CD14-positive monocyte (primary cell): ENCODE data around the gene ZNF287. TPM values are rescaled to one million over a fixed set of nuclear protein-coding genes. Genes with fewer than 3 reads are reported as not detected.

Experiments used
- DNase-seq, 3 donors: peaks; one replicate each; pipeline ENCODE4 v3.0.0-alpha.2; 2011 to 2022
- H2AFZ ChIP-seq: 2 replicates; pipeline ENCODE4 v1.6.0; 2012; ENCODE audit warnings: mild to moderate bottlenecking, low read depth, low read length, inconsistent platforms; ENCODE audit not compliant: insufficient read depth, poor library complexity, severe bottlenecking
- H3K27ac ChIP-seq, 2 donors: 1 replicate in 1 of 2; 2 replicates in 1 of 2; pipeline ENCODE4 v1.5.1; 2012 to 2013; ENCODE audit warnings: low read length in 2 of 2, control low read depth in 1 of 2, inconsistent platforms in 1 of 2, low read depth in 1 of 2, mild to moderate bottlenecking in 1 of 2
- H3K27me3 ChIP-seq, 2 donors: one replicate each; pipeline versions ENCODE4 v1.6.0 to v1.6.1; 2011 to 2013; ENCODE audit warnings: low read length in 2 of 2; ENCODE audit not compliant: control insufficient read depth in 2 of 2, insufficient read depth in 2 of 2
- H3K36me3 ChIP-seq, 2 donors: replicated peaks in 1 of 2; 1 replicate in 1 of 2; 2 replicates in 1 of 2; pipeline versions ENCODE4 v1.5.1 to v1.6.1; 2012 to 2013; ENCODE audit warnings: low read length in 2 of 2, control low read depth in 1 of 2, inconsistent platforms in 1 of 2, mild to moderate bottlenecking in 1 of 2; ENCODE audit not compliant: insufficient read depth in 2 of 2, control insufficient read depth in 1 of 2
- H3K4me1 ChIP-seq, 2 donors: 1 replicate in 1 of 2; 2 replicates in 1 of 2; pipeline versions ENCODE4 v1.5.1 to v1.6.1; 2012 to 2013; ENCODE audit warnings: low read length in 2 of 2, control low read depth in 1 of 2, inconsistent platforms in 1 of 2, mild to moderate bottlenecking in 1 of 2, moderate library complexity in 1 of 2; ENCODE audit not compliant: insufficient read depth in 2 of 2, control insufficient read depth in 1 of 2
- H3K4me2 ChIP-seq: replicated peaks from 2 replicates; pipeline ENCODE3; 2012; ENCODE audit warnings: low read length, moderate library complexity, mild to moderate bottlenecking; ENCODE audit not compliant: poor library complexity, severe bottlenecking; ENCODE audit errors: extremely low read depth
- H3K4me3 ChIP-seq, 3 experiments: fragments of 200-600 bp in 1 of 3; sonication (generic) in 1 of 3; replicated peaks in 1 of 3; 1 replicate in 2 of 3; 2 replicates in 1 of 3; pipeline ENCODE4 v1.5.1; 2011 to 2013; ENCODE audit warnings: low read length in 3 of 3, mild to moderate bottlenecking in 3 of 3, control low read depth in 2 of 3, low read depth in 2 of 3, inconsistent platforms in 1 of 3, moderate library complexity in 1 of 3
- H3K79me2 ChIP-seq: 2 replicates; pipeline ENCODE4 v1.6.0; 2012; ENCODE audit warnings: mild to moderate bottlenecking, control low read depth, inconsistent platforms, low read length, moderate library complexity; ENCODE audit not compliant: insufficient read depth
- H3K9ac ChIP-seq: 2 replicates; pipeline ENCODE4 v1.6.0; 2017; ENCODE audit warnings: low read length, mild to moderate bottlenecking; ENCODE audit not compliant: insufficient read depth, poor library complexity, severe bottlenecking
- H3K9me3 ChIP-seq, 2 donors: replicated peaks in 1 of 2; 1 replicate in 1 of 2; 2 replicates in 1 of 2; pipeline versions ENCODE4 v1.5.1 to v1.6.1; 2012 to 2013; ENCODE audit warnings: low read length in 2 of 2, control low read depth in 1 of 2; ENCODE audit not compliant: control insufficient read depth in 1 of 2, insufficient read depth in 1 of 2
- H4K20me1 ChIP-seq: 2 replicates; pipeline ENCODE4 v1.6.0; 2012; ENCODE audit warnings: mild to moderate bottlenecking, low read length, control low read depth, moderate library complexity; ENCODE audit not compliant: insufficient read depth
- H3K27ac Mint-ChIP-seq, 7 donors: one replicate each; pipeline ENCODE4 v1.8.0; 2020; ENCODE audit warnings: mild to moderate bottlenecking in 7 of 7, mixed read lengths in 7 of 7, moderate library complexity in 6 of 7, inconsistent platforms in 2 of 7
- H3K27me3 Mint-ChIP-seq, 3 donors: one replicate each; pipeline ENCODE4 v1.8.0; 2021 to 2022; ENCODE audit warnings: low read depth in 3 of 3, mild to moderate bottlenecking in 3 of 3, mixed read lengths in 3 of 3, moderate library complexity in 3 of 3, inconsistent platforms in 1 of 3
- H3K36me3 Mint-ChIP-seq, 2 donors: one replicate each; pipeline ENCODE4 v1.8.0; 2020; ENCODE audit warnings: mixed read lengths in 2 of 2, inconsistent platforms in 1 of 2, mild to moderate bottlenecking in 1 of 2
- H3K4me1 Mint-ChIP-seq: one replicate; pipeline ENCODE4 v1.8.0; 2020; ENCODE audit warnings: mild to moderate bottlenecking, mixed read lengths
- H3K4me3 Mint-ChIP-seq, 2 donors: one replicate each; pipeline ENCODE4 v1.8.0; 2020; ENCODE audit warnings: mild to moderate bottlenecking in 2 of 2, mixed read lengths in 2 of 2, moderate library complexity in 1 of 2
- H3K9me3 Mint-ChIP-seq, 7 donors: one replicate each; pipeline ENCODE4 v1.8.0; 2020 to 2022; ENCODE audit warnings: mixed read lengths in 7 of 7, mild to moderate bottlenecking in 6 of 7, moderate library complexity in 6 of 7, inconsistent platforms in 2 of 7
- WGBS: methylation state at CpG from one replicate; pipeline ENCODE4 v1.1.5; 2013; ENCODE audit warnings: missing lambda C conversion rate; ENCODE audit not compliant: insufficient coverage; 5-methylcytosine and 5-hydroxymethylcytosine counted together
- intact Hi-C, 2 donors: fragments of 100-400 bp; cut with micrococcal nuclease; formaldehyde crosslinking; loops; one replicate each; pipeline versions ENCODE4 v1.15.0 to v1.15.1; 2023
- polyA plus RNA-seq, 3 donors: library from polyadenylated mRNA; depleted of rRNA in 1 of 3; unstranded in 2 of 3; stranded (reverse) in 1 of 3; fragments of 300-500 nt in 2 of 3; fragments of >200 nt in 1 of 3; fragmentation: Illumina TruSeq in 2 of 3; gene quantifications; 1 replicate in 2 of 3; 2 replicates in 1 of 3; pipeline ENCODE4 v1.2.3, GENCODE V29; 2012 to 2021
- TF ChIP-seq, protein P1 (sequence below): fragments of 200-600 bp; IDR thresholded peaks from one replicate; pipeline ENCODE4 v1.8.0; 2022; ENCODE audit warnings: antibody characterized with exemption, mild to moderate bottlenecking

Gene ZNF287
- polyA plus RNA-seq, 3 donors: 0.25 to 0.53 TPM; not detected in 1

DNA sequence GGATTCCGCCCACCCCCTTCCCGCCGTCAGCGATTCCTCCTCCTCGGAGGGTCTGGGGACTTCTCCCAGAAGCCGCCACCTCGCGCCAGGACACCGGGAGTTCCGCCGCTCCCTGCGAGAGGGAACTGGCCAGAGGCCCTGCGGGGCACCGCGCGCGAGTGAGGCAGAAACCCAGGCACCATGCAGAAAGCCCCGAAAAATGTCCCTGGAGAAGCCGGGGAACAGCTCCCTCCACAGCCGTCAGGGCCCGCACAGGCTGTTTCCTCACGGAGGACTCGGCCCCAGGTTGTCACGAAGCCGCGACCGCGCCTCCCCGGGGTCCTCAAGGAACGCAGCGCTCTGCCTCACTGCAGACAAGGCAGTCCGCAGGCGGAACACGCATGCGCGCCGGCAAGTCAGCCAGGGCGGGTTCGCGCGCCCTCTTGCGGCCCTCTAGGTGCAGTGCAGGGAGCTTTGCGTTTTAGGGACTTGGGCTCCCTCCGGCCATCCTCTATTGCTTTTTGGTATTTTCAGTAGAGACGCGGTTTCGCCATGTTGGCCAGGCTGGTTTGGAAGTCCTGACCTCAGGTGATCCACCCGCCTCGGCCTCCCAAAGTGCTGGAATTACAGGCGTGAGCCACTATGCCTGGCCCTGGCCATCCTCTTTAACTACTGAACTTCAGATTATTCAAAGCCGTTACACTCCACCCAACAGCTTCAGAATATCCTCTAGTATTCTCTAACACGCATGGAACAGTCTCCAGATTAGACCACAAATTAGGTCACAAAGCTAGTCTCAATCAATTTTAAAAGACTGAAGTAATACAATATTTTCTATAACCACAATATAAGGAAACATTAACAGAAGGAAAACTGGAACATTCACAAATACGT lies 20.3 kb upstream of the ZNF287 start:
- no peaks in the 10 kb centered on the region for H3K79me2 ChIP-seq
- Mint-ChIP-seq H3K36me3 (peaks cover 0 to 5% of the 10 kb centered on the region in 2 donors), H3K4me3 (peak overlapping the region; percentile 74 to 84), H3K9me3 (peaks cover 7 to 39% (median 29%) of the 10 kb centered on the region in 7 donors), H3K27ac (no peak overlapping the region), H3K27me3 (peaks cover 33 to 43% (median 34%) of the 10 kb centered on the region in 3 donors), H3K4me1 (peaks cover 24% of the 10 kb centered on the region)
- peak overlapping the region; percentile 96 for H3K4me2 ChIP-seq
- TF ChIP-seq, protein P1, sequence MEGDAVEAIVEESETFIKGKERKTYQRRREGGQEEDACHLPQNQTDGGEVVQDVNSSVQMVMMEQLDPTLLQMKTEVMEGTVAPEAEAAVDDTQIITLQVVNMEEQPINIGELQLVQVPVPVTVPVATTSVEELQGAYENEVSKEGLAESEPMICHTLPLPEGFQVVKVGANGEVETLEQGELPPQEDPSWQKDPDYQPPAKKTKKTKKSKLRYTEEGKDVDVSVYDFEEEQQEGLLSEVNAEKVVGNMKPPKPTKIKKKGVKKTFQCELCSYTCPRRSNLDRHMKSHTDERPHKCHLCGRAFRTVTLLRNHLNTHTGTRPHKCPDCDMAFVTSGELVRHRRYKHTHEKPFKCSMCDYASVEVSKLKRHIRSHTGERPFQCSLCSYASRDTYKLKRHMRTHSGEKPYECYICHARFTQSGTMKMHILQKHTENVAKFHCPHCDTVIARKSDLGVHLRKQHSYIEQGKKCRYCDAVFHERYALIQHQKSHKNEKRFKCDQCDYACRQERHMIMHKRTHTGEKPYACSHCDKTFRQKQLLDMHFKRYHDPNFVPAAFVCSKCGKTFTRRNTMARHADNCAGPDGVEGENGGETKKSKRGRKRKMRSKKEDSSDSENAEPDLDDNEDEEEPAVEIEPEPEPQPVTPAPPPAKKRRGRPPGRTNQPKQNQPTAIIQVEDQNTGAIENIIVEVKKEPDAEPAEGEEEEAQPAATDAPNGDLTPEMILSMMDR: peak; percentile 95
- H4K20me1 ChIP-seq: no peaks in the 10 kb centered on the region
- no peak overlapping the region for H3K27ac ChIP-seq
- no peaks in the 10 kb centered on the region for H3K36me3 ChIP-seq
- peak overlapping the region; percentile 28 to 77 (median 56) for H3K4me3 ChIP-seq
- peaks cover 12 to 13% of the 10 kb centered on the region in 2 donors for H3K4me1 ChIP-seq
- intact Hi-C loops: loop anchor here in 1 of 2 donors (2.0 kb wide), 1 partner anchor 53 kb away; no protein-coding TSS in a partner anchor
- H3K9me3 ChIP-seq: peaks cover 6 to 20% of the 10 kb centered on the region in 2 donors
- 3% methylated on average over 51 of the region's 53 CpGs for WGBS
- H2AFZ ChIP-seq: peak overlapping the region; percentile 97
- DNase-seq: peak; percentile 82 to 91 (median 88)
- peaks cover 15 to 34% of the 10 kb centered on the region in 2 donors for H3K27me3 ChIP-seq
- H3K9ac ChIP-seq: peak overlapping the region; percentile 52

DNA sequence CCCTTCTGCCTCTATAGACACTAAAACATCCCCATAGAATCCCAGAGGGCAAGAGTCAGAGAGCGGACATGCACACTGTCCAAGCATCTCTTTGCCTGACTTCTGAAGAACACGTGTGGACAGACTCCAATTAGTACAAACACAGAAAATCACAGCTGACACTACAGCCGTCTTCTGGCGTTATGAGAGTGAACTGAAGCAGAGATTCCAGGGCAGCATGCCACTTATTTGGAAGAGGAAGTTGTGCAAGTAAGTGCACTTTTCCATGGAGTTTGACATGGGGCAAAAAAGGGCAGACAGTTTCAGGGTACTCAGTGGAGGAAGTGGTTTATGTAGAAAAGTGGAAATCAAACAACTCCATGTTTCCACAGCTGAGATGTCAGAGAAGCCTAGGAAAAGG lies 16.8 kb upstream of the ZNF287 start:
- no peak overlapping the region for H3K9ac ChIP-seq
- no peaks in the 10 kb centered on the region for H4K20me1 ChIP-seq
- no peak for DNase-seq
- peak overlapping the region in 1 of 2 donors; percentile 5 for H3K4me3 Mint-ChIP-seq
- H3K27me3 ChIP-seq: peaks cover 17 to 37% of the 10 kb centered on the region in 2 donors
- no peak overlapping the region for H3K27ac ChIP-seq
- H3K4me1 ChIP-seq: peaks cover 18 to 21% of the 10 kb centered on the region in 2 donors
- peaks cover 5 to 23% (median 18%) of the 10 kb centered on the region in 7 donors for H3K9me3 Mint-ChIP-seq
- no peak overlapping the region for H3K4me3 ChIP-seq
- peaks cover 0 to 9% of the 10 kb centered on the region in 2 donors for H3K9me3 ChIP-seq
- intact Hi-C loops: no loop called here
- no peaks in the 10 kb centered on the region for H3K79me2 ChIP-seq
- peaks cover 40 to 59% (median 43%) of the 10 kb centered on the region in 3 donors for H3K27me3 Mint-ChIP-seq
- TF ChIP-seq, protein P1: no peak
- H3K36me3 Mint-ChIP-seq: peaks cover 0 to 5% of the 10 kb centered on the region in 2 donors
- H3K4me2 ChIP-seq: no peak overlapping the region
- H2AFZ ChIP-seq: no peak overlapping the region
- WGBS: 100% methylated on average over 1 of the region's 4 CpGs
- H3K4me1 Mint-ChIP-seq: peaks cover 23% of the 10 kb centered on the region
- no peaks in the 10 kb centered on the region for H3K36me3 ChIP-seq
- H3K27ac Mint-ChIP-seq: no peak overlapping the region
